Caco-2 (cell line): ENCODE data around the gene PTPN14. TPM values are rescaled to one million over a fixed set of nuclear protein-coding genes. Genes with fewer than 3 reads are reported as not detected.
A peak's percentile ranks its signal among the peaks of the same experiment; 100 is the strongest.

Source experiments
- BruUV-seq: library from RNA; stranded (reverse); fragments of 400-500 nt; replicated peaks from 2 replicates; lab custom pipeline; 2021; lab: Mats Ljungman, UMichigan
- CTCF ChIA-PET: fragments of 300-600 bp; sonication (Branson Sonifier 250); formaldehyde crosslinking; loops from one replicate; lab custom pipeline; 2022; ENCODE audit warnings: antibody characterized with exemption; lab: Charles Lee
- POLR2A ChIA-PET: fragments of 300-600 bp; sonication (Branson Sonifier 250); formaldehyde crosslinking; loops from one replicate; lab custom pipeline; 2022; ENCODE audit warnings: antibody characterized with exemption; lab: Charles Lee
- DNase-seq, 2 experiments: peaks; one replicate each; pipeline versions ENCODE4 v3.0.0 to v3.0.0-alpha.2; 2020 to 2022
- H3K27me3 ChIP-seq: replicated peaks from 2 replicates; pipeline ENCODE4 v1.6.0; 2011; ENCODE audit warnings: low read length; ENCODE audit not compliant: control insufficient read depth, insufficient read depth
- H3K36me3 ChIP-seq: 2 replicates; pipeline ENCODE4 v1.5.1; 2011; ENCODE audit warnings: low read length; ENCODE audit not compliant: control insufficient read depth, insufficient read depth
- H3K4me1 ChIP-seq: fragments of 250-450 bp; sonication (Bioruptor Pico); 2 replicates; pipeline ENCODE4 v1.5.1; 2020; ENCODE audit warnings: mild to moderate bottlenecking
- H3K4me3 ChIP-seq: 2 replicates; pipeline ENCODE4 v1.5.1; 2011; ENCODE audit warnings: low read depth, mild to moderate bottlenecking, control low read depth, low read length
- H3K9me3 ChIP-seq: fragments of 250-450 bp; sonication (Bioruptor Pico); 2 replicates; pipeline ENCODE4 v1.5.1; 2020; ENCODE audit warnings: mild to moderate bottlenecking, moderate library complexity
- H3K27ac Mint-ChIP-seq: one replicate; pipeline ENCODE4 v1.8.0; 2022; ENCODE audit warnings: mixed read lengths; ENCODE audit not compliant: unreplicated experiment
- H3K27me3 Mint-ChIP-seq: one replicate; pipeline ENCODE4 v1.8.0; 2022; ENCODE audit warnings: mixed read lengths; ENCODE audit not compliant: insufficient read depth, unreplicated experiment
- H3K36me3 Mint-ChIP-seq: one replicate; pipeline ENCODE4 v1.8.0; 2022; ENCODE audit warnings: mild to moderate bottlenecking, mixed read lengths; ENCODE audit not compliant: insufficient read depth, unreplicated experiment
- H3K4me1 Mint-ChIP-seq: one replicate; pipeline ENCODE4 v1.8.0; 2022; ENCODE audit warnings: low read depth, mixed read lengths; ENCODE audit not compliant: unreplicated experiment
- H3K4me3 Mint-ChIP-seq: one replicate; pipeline ENCODE4 v1.8.0; 2022; ENCODE audit warnings: mild to moderate bottlenecking, moderate library complexity, mixed read lengths; ENCODE audit not compliant: unreplicated experiment
- H3K9me3 Mint-ChIP-seq: one replicate; pipeline ENCODE4 v1.8.0; 2022; ENCODE audit warnings: mixed read lengths; ENCODE audit not compliant: unreplicated experiment
- intact Hi-C: fragments of 100-400 bp; cut with micrococcal nuclease; formaldehyde crosslinking; loops from one replicate; pipeline ENCODE4 v1.10.0; 2022; ENCODE audit not compliant: unreplicated experiment
- total RNA-seq: library from RNA; stranded (reverse); gene quantifications from 2 replicates; pipeline ENCODE4 v1.2.3, GENCODE V29; 2022
- TF ChIP-seq, protein P1 (sequence below), 2 experiments: fragments of 200-600 bp in 1 of 2; IDR thresholded peaks; 1 replicate in 1 of 2; 2 replicates in 1 of 2; pipeline versions ENCODE4 v1.5.1 to v1.8.0; 2011 to 2022; ENCODE audit warnings: antibody characterized with exemption in 1 of 2, control low read depth in 1 of 2, inconsistent platforms in 1 of 2, low read depth in 1 of 2, low read length in 1 of 2, mild to moderate bottlenecking in 1 of 2, moderate library complexity in 1 of 2; ENCODE audit not compliant: insufficient read depth in 1 of 2, severe bottlenecking in 1 of 2, unreplicated experiment in 1 of 2

Gene PTPN14
- total RNA-seq, 1 experiment from 2014 or later: 103 TPM

GRCh38 chr1:214473862-214474261, 77.5 kb downstream of the PTPN14 start:
- intact Hi-C loops: loop anchor here (1.0 to 2.0 kb wide), 3 partner anchors 27 to 59 kb away; no protein-coding TSS in a partner anchor
- H3K36me3 Mint-ChIP-seq: peaks cover 32% of the 10 kb centered on the region
- ChIA-PET CTCF (interaction anchor here (1.0 kb wide), 1 partner anchor 17 kb away, joined by 3 read pairs; no protein-coding TSS in a partner anchor), POLR2A (interaction anchor here (0.8 to 2.7 kb wide), 3 partner anchors 8 to 78 kb away, joined by 3 to 12 read pairs (median 3); partner anchors contain the start of gene PTPN14)
- Histone ChIP-seq H3K27me3 (no peaks in the 10 kb centered on the region), H3K4me1 (peaks cover 79% of the 10 kb centered on the region), H3K9me3 (no peaks in the 10 kb centered on the region), H3K36me3 (no peaks in the 10 kb centered on the region; the same call in 1 of the 2 replicates), H3K4me3 (no peak overlapping the region)
- TF ChIP-seq, protein P1, sequence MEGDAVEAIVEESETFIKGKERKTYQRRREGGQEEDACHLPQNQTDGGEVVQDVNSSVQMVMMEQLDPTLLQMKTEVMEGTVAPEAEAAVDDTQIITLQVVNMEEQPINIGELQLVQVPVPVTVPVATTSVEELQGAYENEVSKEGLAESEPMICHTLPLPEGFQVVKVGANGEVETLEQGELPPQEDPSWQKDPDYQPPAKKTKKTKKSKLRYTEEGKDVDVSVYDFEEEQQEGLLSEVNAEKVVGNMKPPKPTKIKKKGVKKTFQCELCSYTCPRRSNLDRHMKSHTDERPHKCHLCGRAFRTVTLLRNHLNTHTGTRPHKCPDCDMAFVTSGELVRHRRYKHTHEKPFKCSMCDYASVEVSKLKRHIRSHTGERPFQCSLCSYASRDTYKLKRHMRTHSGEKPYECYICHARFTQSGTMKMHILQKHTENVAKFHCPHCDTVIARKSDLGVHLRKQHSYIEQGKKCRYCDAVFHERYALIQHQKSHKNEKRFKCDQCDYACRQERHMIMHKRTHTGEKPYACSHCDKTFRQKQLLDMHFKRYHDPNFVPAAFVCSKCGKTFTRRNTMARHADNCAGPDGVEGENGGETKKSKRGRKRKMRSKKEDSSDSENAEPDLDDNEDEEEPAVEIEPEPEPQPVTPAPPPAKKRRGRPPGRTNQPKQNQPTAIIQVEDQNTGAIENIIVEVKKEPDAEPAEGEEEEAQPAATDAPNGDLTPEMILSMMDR (IDR thresholded peaks at IDR 0.05; ENCODE audit: insufficient read depth in 1 of 2, low read depth in 1 of 2, low read length in 1 of 2, severe bottlenecking in 1 of 2, unreplicated experiment in 1 of 2): no peak
- peaks cover 59% of the 10 kb centered on the region for H3K4me1 Mint-ChIP-seq
- DNase-seq: no peak
- no peaks in the 10 kb centered on the region for H3K27me3 Mint-ChIP-seq
- H3K9me3 Mint-ChIP-seq: no peaks in the 10 kb centered on the region
- no TSS peak for BruUV-seq
- peak overlapping the region; percentile 31 for H3K4me3 Mint-ChIP-seq
- H3K27ac Mint-ChIP-seq: peak overlapping the region; percentile 80

DNA sequence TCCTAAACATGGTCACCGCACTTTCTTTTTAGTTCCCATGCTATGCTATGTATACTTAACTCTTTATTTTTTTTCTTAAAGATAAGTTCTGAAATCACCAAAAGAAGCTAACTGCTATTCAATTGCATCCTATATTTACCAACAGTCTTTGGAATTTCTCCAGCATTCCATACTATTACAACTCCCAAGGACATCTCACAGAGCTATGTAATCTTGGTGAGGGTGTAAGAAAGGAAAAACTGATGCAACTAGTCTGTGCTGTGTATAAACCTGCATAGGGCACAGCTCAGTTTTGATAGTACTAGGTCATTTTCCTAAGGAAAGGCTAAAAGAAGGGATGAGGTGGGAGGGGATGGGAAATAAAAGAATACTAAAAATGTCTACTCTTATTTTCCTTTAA, 78.0 kb downstream of the PTPN14 start:
- BruUV-seq: no TSS peak
- Histone ChIP-seq H3K4me1 (peaks cover 82% of the 10 kb centered on the region), H3K36me3 (no peaks in the 10 kb centered on the region; the same call in 1 of the 2 replicates), H3K4me3 (no peak overlapping the region), H3K9me3 (no peaks in the 10 kb centered on the region), H3K27me3 (no peaks in the 10 kb centered on the region)
- Mint-ChIP-seq H3K4me1 (peaks cover 62% of the 10 kb centered on the region), H3K4me3 (peak overlapping the region; percentile 31), H3K27ac (peak overlapping the region; percentile 80), H3K36me3 (peaks cover 34% of the 10 kb centered on the region), H3K9me3 (no peaks in the 10 kb centered on the region), H3K27me3 (no peaks in the 10 kb centered on the region)
- intact Hi-C loops: loop anchor here (1.0 to 2.0 kb wide), 3 partner anchors 26 to 59 kb away; no protein-coding TSS in a partner anchor
- peak in 1 of 2 experiments; percentile 40 for DNase-seq
- ChIA-PET POLR2A (interaction anchor here (1.1 to 2.7 kb wide), 2 partner anchors 69 to 79 kb away, joined by 3 to 12 read pairs; partner anchors contain the start of gene PTPN14), CTCF (interaction anchor here (1.0 kb wide), 1 partner anchor 18 kb away, joined by 3 read pairs; no protein-coding TSS in a partner anchor)
- TF ChIP-seq, protein P1 (IDR thresholded peaks at IDR 0.05; ENCODE audit: insufficient read depth in 1 of 2, low read depth in 1 of 2, low read length in 1 of 2, severe bottlenecking in 1 of 2, unreplicated experiment in 1 of 2): no peak

DNA sequence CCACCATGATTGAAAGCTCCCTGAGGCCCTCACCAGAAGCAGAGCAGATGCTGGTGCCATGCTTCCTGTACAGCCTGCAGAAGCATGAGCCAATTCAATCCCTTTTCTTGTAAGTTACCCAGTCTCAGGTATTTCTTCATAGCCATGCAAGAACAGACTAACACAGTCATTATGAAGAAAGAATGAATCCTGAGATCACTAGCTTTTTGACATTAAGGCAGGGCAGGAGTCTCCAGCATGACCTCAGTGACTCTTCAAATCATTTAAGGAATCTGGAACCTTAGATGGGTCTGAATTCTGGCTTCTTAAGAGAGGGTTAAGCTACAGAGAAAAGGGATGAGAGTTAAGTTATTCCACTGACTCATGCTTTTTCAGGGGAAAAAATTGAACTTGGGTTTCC, 79.0 kb downstream of the PTPN14 start:
- no peaks in the 10 kb centered on the region for H3K27me3 Mint-ChIP-seq
- intact Hi-C loops: loop anchor here (2.0 kb wide), 1 partner anchor 58 kb away; no protein-coding TSS in a partner anchor
- TF ChIP-seq, protein P1 (IDR thresholded peaks at IDR 0.05; ENCODE audit: insufficient read depth in 1 of 2, low read depth in 1 of 2, low read length in 1 of 2, severe bottlenecking in 1 of 2, unreplicated experiment in 1 of 2): no peak
- H3K9me3 Mint-ChIP-seq: no peaks in the 10 kb centered on the region
- Histone ChIP-seq H3K36me3 (no peaks in the 10 kb centered on the region; the same call in 1 of the 2 replicates), H3K4me1 (peaks cover 79% of the 10 kb centered on the region), H3K9me3 (no peaks in the 10 kb centered on the region), H3K4me3 (no peak overlapping the region), H3K27me3 (no peaks in the 10 kb centered on the region)
- H3K36me3 Mint-ChIP-seq: peaks cover 40% of the 10 kb centered on the region
- H3K4me1 Mint-ChIP-seq: peaks cover 59% of the 10 kb centered on the region
- CTCF ChIA-PET: no interaction called here
- H3K27ac Mint-ChIP-seq: peak overlapping the region; percentile 76
- H3K4me3 Mint-ChIP-seq: no peak overlapping the region
- POLR2A ChIA-PET: interaction anchor here (2.7 kb wide), 1 partner anchor 80 kb away, joined by 12 read pairs; the partner anchor contains the start of gene PTPN14
- BruUV-seq: no TSS peak
- no peak for DNase-seq
